Right lobe of liver (tissue), 6 donors: Measurements from ENCODE around the gene CDC42EP4. TPM values are rescaled to one million over a fixed set of nuclear protein-coding genes. Genes with fewer than 3 reads are reported as not detected.
A peak's percentile ranks its signal among the peaks of the same experiment; 100 is the strongest.
"Not testable (repeated sequence)": the region's sequence is repeated elsewhere in the genome, so short reads cannot be mapped to it uniquely, and the experiment has no call there.

ENCODE experiments used
- ATAC-seq, 4 donors: fragments of 200-7000 bp; cut with Tn5 transposase; one replicate each; pipeline ENCODE4 v1.9.1; 2020; ENCODE audit warnings: mild to moderate bottlenecking in 4 of 4, moderate library complexity in 4 of 4
- DNase-seq, 3 donors: peaks; one replicate each; pipeline ENCODE4 v3.0.0-alpha.2; 2020
- H3K27ac ChIP-seq, 3 donors: fragments of 200-600 bp; one replicate each; pipeline ENCODE4 v1.8.0; 2022
- H3K27me3 ChIP-seq, 2 donors: fragments of 200-600 bp; one replicate each; pipeline ENCODE4 v1.8.0; 2022
- H3K36me3 ChIP-seq, 4 donors: fragments of 200-600 bp; sonication (generic) in 1 of 4; one replicate each; pipeline versions ENCODE4 v1.5.1 to v1.8.0; 2017 to 2022; ENCODE audit warnings: control low read depth in 1 of 4
- H3K4me1 ChIP-seq, 4 donors: fragments of 200-600 bp; sonication (generic) in 1 of 4; one replicate each; pipeline versions ENCODE4 v1.5.1 to v1.8.0; 2017 to 2022; ENCODE audit warnings: control low read depth in 1 of 4
- H3K4me3 ChIP-seq, 3 donors: fragments of 200-600 bp; one replicate each; pipeline ENCODE4 v1.8.0; 2022
- H3K9me3 ChIP-seq, 4 donors: fragments of 200-600 bp; sonication (generic) in 1 of 4; one replicate each; pipeline versions ENCODE4 v1.5.1 to v1.8.0; 2017 to 2022; ENCODE audit warnings: control low read depth in 1 of 4
- POLR2A ChIP-seq: fragments of 450-650 bp; IDR thresholded peaks from one replicate; pipeline ENCODE4 v1.6.1; 2017; ENCODE audit warnings: antibody characterized with exemption, mild to moderate bottlenecking
- WGBS: methylation state at CpG from one replicate; pipeline ENCODE4 v1.1.6; 2018; ENCODE audit warnings: low coverage, low lambda C conversion rate; ENCODE audit not compliant: insufficient coverage; ENCODE audit errors: missing lambda C conversion rate; 5-methylcytosine and 5-hydroxymethylcytosine counted together
- intact Hi-C, 2 donors: fragments of 100-400 bp; cut with DNase I; formaldehyde crosslinking; loops; one replicate each; pipeline versions ENCODE4 v1.11.2 to v1.14.1; 2022
- total RNA-seq, 6 experiments: library from RNA; depleted of rRNA in 2 of 6; stranded (reverse); fragments of >200 nt in 2 of 6; fragmentation: NEBNext Ultra II Directional in 3 of 6; extraction: Animal tissue kit (Norgen Biotek cat#: 25700) in 3 of 6; gene quantifications; one replicate each; pipeline versions ENCODE4 v1.1.0 to v1.2.4, GENCODE V29; 2016 to 2023
- TF ChIP-seq, protein P1 (sequence below), 4 donors: fragments of 200-600 bp in 3 of 4; fragments of 450-650 bp in 1 of 4; IDR thresholded peaks; one replicate each; pipeline versions ENCODE4 v1.5.1 to v1.8.0; 2016 to 2022; ENCODE audit warnings: antibody characterized with exemption in 4 of 4, mild to moderate bottlenecking in 2 of 4
- donor health status: DM: no; HTN: yes; CAD: no.
- donor health status: DM: no; HTN: no; CAD: no.
- donor health status: DM: no; HTN: no; CAD: no.
- donor health status: DM: no; HTN: yes; CAD: no.
- donor health status: DM: no; HTN: yes; CAD: no.

The CDC42EP4 gene
- total RNA-seq, 6 experiments from 2014 or later = 27.5 to 34.9 (median 30.9) TPM

DNA sequence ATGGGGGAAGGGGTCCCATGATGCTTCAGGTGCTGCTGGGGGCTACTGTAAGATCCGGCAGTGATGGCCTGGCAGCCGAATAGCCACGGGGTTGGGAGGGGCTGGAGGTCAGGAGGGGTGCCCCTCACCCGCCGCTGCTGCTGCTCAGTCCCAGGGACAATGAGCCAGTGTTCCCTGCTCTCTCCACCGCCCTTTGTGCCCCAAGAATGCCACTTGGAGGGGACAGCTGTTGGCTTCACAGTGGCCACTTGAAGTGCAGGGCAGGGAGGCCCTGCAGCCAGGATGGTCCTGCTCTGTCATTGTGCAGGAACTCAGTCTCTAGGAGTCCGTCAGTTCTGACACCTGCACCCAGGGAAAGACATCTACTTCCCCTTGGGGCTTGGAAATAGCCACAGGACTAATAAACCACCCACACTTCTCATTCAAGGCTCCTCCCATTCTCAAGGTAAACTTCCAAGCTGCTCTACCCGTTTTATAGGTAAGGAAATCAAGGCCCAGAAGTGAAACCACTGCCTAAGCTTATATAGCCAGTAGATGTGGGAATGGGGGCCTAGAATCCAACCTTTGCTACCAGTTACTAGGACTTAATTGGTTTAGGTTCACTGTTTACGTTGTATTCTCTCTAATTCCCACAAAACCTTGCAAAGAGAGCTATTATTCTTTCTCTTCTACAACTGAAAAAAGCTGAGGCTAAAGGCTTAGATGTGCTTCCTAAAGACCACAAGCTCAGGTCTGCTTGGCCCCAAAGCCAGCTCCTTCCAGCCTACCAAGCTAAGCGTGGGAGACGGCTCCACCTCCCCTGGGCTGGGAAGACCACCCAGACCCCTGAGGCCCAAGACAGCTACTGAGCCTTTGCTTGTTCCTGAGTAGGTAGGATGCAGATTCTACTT is 43.9 kb downstream of the CDC42EP4 start:
- H3K36me3 ChIP-seq = no peaks in the 10 kb centered on the region
- no peak overlapping the region for H3K27ac ChIP-seq
- H3K27me3 ChIP-seq = no peaks in the 10 kb centered on the region
- WGBS = 57% methylated on average over 6 of the region's 11 CpGs
- intact Hi-C loops = no loop called here
- H3K9me3 ChIP-seq = no peaks in the 10 kb centered on the region
- peak in 1 of 3 donors; percentile 25 for DNase-seq
- TF ChIP-seq, protein P1, sequence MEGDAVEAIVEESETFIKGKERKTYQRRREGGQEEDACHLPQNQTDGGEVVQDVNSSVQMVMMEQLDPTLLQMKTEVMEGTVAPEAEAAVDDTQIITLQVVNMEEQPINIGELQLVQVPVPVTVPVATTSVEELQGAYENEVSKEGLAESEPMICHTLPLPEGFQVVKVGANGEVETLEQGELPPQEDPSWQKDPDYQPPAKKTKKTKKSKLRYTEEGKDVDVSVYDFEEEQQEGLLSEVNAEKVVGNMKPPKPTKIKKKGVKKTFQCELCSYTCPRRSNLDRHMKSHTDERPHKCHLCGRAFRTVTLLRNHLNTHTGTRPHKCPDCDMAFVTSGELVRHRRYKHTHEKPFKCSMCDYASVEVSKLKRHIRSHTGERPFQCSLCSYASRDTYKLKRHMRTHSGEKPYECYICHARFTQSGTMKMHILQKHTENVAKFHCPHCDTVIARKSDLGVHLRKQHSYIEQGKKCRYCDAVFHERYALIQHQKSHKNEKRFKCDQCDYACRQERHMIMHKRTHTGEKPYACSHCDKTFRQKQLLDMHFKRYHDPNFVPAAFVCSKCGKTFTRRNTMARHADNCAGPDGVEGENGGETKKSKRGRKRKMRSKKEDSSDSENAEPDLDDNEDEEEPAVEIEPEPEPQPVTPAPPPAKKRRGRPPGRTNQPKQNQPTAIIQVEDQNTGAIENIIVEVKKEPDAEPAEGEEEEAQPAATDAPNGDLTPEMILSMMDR (IDR thresholded peaks at IDR 0.05) = no peak
- TF ChIP-seq POLR2A = no peak
- no peak for ATAC-seq
- H3K4me1 ChIP-seq = peaks cover 0 to 1% (median 0%) of the 10 kb centered on the region in 4 donors
- H3K4me3 ChIP-seq = no peak overlapping the region

DNA sequence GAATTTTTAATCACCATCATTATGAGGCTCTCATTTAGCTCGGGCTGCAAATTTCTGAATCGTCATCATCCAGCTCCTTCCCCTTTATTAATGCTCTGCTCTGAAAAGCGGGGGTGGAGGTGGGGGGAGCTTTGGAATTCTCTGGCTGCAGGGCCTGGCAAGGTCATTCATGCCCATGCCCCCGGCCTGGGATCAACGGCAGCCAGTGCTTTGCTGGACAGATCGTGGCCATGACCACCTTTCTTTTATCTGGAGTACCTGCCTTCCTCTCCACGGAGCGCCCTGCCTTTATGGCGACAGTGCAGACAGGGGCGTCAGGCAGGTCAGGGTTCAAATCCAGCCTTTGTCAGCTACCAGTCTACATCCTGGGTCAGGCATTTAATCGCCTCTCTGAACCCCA is 45.0 kb downstream of the CDC42EP4 start:
- Histone ChIP-seq H3K27me3 (no peaks in the 10 kb centered on the region), H3K4me3 (no peak overlapping the region), H3K4me1 (peaks cover 0 to 9% (median 4%) of the 10 kb centered on the region in 4 donors), H3K9me3 (no peaks in the 10 kb centered on the region), H3K27ac (no peak overlapping the region), H3K36me3 (no peaks in the 10 kb centered on the region)
- ATAC-seq (no peak), DNase-seq (peak in 1 of 3 donors; percentile 40)
- intact Hi-C loops = no loop called here
- TF ChIP-seq POLR2A = no peak
- TF ChIP-seq, protein P1 (IDR thresholded peaks at IDR 0.05) = no peak
- WGBS = 100% methylated on average over 2 of the region's 11 CpGs

DNA sequence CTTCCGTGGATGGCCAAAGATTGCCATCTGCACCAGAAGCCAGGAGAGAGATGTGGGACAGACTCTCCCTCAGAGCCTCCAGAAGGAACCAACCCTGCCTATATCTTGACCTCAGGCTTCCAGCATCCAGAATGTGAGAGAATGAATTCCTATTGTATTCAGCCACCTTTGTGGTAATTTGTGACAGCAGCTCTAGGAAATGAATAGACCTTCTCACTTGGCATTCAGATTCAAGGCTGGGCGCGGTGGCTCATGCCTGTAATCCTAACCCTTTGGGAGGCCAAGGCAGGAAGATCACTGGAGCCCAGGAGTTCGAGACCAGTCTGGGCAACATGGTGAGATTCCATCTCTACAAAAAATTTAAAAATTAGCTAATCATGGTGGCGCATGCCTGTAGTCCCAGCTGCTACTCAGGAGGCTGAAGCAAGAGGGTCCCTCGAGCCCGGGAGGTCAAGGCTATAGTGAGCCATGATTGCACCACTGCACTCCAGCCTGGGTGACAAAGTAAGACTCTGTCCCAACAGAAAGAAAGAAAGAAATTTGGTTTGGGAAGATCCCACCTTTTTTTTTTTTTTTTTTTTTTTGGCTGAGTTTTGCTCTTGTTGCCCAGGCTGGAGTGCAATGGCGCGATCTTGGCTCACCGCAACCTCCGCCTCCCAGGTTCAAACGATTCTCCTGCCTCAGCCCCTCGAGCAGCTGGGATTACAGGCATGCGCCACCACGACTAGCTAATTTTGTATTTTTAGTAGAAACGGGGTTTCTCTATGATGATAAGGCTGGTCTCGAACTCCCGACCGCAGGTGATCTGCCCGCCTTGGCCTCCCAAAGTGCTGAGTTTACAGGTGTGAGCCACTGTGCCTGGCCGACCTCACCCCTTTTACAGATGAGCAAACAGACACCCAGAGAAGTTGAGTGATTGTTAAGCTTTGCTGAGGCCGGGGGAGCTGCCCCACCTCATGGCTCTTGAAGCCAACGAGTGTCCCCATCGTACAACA is 45.9 kb downstream of the CDC42EP4 start:
- intact Hi-C loops = no loop called here
- peak in 1 of 3 donors; percentile 22 for DNase-seq
- ATAC-seq = no peak
- Histone ChIP-seq H3K27ac (no peak overlapping the region), H3K27me3 (no peaks in the 10 kb centered on the region), H3K4me3 (no peak overlapping the region), H3K9me3 (no peaks in the 10 kb centered on the region), H3K4me1 (peaks cover 0 to 14% (median 6%) of the 10 kb centered on the region in 4 donors), H3K36me3 (no peaks in the 10 kb centered on the region)
- WGBS = 91% methylated on average over 13 of the region's 24 CpGs
- TF ChIP-seq POLR2A = no peak
- TF ChIP-seq, protein P1 (IDR thresholded peaks at IDR 0.05) = no peak

DNA sequence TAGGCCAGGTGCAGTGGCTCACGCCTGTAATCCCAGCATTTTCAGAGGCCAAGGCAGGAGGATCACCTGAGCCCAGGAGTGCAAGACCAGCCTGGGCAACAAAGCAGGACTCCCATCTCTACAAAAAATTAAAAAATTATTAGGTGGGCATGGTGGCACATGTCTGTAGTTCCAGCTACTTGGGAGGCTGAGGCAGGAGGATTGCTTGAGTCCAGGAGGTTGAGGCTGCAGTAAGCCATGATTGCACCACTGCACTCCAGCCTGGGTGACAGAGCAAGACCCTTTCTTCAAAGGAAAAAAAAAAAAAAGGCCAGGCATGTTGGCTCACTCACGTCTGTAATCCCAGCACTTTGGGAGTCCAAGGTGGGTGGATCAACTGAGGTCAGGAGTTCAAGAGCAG is 47.4 kb downstream of the CDC42EP4 start:
- DNase-seq, H3K27me3 ChIP-seq, ATAC-seq, H3K4me3 ChIP-seq, H3K9me3 ChIP-seq, H3K36me3 ChIP-seq, H3K27ac ChIP-seq, intact Hi-C loops: not testable (repeated sequence)
- 69% methylated on average over 2 of the region's 2 CpGs for WGBS
- H3K4me1 ChIP-seq = peaks cover 0 to 14% (median 6%) of the 10 kb centered on the region in 4 donors
